SKM-1 (cell line): Measurements from ENCODE around the gene LYSMD4.
"Not testable (repeated sequence)": the region's sequence is repeated elsewhere in the genome, so short reads cannot be mapped to it uniquely, and the experiment has no call there.

ENCODE experiments used
- DNase-seq: peaks from one replicate; lab custom pipeline; 2025; ENCODE audit not compliant: unreplicated experiment; lab: John Stamatoyannopoulos, UW

LYSMD4 gene

DNA sequence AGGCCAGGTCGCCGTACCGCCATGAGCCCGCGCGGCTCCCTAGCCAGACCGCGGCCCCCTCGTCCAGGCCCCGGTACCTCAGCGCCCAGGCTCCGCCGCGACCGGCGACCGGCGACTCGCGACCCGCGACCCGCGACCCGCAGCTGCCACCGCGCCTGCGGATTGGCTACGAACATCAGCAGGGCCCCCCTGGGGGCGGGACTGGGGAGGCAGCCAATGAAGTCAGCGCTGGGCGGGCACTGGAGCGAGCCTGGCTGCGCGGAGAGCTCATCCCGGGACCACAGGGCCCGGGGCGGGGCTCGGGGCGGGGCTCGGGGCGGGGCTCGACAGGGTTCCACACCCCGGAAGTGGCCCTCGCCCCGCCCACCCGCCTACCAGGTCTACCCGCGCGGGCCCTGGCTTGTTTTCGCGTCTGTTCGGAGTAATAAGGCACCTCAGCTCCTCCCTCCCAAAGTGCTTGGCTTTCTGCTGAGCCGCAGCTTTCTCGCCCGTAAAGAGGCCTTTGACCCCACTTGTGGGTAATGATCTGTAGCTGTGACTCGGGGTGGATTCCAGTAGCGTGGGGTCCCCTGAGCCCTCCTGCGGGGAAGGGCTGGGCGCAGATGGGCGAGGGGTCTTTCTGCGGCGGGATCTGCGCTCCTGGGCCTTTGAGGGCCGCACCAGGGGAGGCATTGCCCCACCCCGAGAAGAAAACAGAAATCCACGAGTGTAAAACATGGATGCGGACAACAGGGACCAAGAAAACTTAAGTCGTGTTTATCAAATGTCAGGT is at the start of gene LYSMD4:
Gene LYSMD4 (minus strand): TSS at position 170 of the 772 bp plus-strand sequence. CDS start 1,438 bp downstream, outside the sequence.
- peak; percentile 95 for DNase-seq

DNA sequence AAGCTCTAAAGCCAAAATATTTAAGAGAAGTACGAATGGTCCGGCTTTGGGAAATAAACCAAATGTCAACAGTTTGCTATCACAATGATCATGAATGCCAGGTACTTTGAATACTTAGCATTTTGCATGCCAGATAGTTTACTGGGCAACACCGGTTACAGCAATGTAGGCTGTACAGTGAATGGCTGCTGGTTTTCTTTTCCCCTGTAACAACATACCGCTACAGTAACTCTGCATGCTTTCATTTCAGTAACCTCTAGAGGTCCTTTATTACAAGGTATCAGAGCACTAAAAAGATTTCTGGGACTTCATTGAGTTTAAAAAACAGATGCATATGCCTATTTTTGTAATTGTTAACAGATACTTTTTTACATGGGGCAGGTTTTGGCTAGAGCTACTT is 48.8 kb upstream of the LYSMD4 start:
- DNase-seq, result not testable (repeated sequence)

DNA sequence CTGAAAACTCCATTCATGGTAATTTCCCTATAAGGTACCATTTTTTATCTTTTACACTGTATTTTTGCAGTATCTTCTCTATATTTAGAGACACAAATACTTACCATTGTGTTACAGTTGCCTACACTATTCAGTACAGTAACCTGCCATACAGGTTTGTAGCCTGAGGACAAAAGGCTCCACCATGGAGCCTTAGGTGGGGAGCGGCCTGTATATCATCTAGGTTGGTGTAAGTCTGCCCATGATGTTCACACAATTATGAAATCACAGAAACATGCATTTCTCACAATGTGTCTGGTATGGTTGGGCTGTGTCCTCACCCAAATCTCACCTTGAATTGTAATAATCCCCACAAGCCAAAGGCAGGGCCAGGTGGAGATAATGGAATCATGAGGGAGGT is 43.9 kb upstream of the LYSMD4 start:
- no peak for DNase-seq

DNA sequence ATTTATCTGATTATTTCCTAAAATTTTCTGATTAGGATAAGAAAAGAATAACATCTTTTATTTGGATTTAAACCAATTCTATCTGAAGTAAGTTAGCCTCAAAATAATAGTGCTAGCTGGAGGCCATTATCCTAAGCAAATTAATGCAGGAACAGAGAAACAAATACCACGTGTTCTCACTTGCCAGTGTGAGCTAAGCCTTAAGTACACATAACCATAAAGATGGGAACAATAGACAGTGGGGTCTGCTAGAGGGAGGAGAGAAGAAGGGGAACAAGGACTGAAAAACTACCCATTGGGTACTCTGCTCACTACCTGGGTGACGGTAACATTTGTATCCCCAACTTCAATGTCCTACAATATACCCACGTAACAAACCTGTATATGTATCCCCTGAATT is 31.3 kb upstream of the LYSMD4 start:
- no peak for DNase-seq

DNA sequence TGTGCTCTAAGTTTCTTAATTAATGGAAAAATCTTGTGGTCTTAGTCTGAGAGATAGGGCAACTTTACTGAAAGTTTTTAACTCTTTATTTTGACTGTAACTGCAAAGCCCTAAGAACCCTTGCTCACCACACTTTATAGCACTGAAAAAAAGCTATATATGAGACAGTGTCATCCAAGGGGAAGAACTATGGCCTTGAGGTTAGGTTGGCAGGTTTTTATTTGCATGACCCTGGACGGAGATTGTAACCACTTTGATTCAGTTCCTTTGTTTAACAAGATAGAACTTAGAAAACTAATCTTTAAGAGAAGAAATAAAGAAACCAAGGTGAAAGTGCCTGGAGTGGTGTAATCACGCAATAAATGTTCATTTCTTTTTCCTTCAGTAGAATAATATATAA is 30.6 kb upstream of the LYSMD4 start:
- no peak for DNase-seq

DNA sequence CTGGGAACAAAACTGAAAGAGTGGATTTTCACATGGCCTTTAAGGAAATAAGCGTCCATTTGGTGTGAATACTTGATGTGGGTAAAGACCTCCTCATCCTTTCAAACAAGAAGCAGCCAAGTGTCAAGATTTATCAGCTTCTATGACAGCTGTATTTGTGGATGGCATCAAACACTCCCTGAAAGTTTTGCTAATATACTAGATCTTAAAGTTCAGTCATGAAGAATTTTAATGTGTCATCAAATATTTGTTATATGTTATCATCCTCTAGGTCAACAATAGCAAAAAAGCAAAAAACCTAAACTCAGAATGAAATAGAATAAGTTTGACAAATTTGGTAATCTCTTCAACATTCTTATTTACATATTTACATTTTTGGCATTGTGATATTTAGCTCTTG is 29.1 kb upstream of the LYSMD4 start:
- no peak for DNase-seq

DNA sequence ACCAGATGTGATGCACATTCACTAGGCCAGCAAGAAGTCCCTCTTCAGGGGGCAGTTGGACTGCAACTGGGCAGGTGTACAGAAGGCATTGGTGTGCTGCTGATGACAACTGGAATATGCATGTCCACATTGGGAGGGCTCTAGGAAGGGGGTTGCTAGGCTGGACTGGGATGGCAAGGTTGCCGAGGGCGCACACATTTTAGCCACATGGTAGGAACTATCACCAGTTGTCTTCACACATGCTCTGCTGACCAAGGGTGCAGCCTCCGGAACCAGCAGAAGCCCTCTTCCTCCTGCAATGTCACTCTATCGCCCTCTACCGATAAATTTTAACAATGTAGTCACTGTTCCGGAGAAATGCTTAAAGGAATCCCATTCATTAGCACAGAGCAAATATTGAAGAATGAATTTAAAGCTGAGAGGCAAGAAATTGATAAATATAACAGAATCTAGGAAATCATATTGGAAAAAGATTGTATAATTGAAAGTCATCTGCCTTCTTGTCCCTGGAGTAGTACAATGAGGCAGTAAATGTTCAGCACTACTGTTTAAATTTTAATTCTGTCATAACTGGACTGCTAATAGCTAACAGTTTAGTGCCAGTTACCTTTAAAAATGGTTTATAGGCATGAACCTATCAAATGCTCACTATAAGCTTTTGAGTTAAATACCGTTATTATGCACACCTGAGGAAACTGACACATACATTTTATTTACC is 22.6 kb upstream of the LYSMD4 start:
- DNase-seq, result peak; percentile 69

DNA sequence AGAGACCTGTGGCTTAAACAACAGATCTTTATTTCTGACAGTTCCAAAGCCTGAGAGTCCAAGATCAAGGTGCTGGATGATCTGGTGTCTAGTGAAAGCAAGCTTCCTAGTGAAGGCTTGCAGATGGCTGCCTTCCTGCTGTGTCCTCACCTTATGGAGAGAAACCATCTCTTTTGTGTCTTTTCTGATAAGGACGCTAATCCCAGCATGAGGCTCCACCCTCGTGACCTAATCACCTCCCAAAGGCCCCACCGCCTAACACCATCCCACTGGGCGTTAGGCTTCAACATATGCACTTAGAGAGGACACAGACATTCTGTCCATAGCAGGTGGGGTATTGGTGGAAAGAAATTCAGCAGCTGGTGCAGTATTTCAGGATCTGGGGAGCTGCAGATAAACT is 19.8 kb upstream of the LYSMD4 start:
- DNase-seq, result no peak

DNA sequence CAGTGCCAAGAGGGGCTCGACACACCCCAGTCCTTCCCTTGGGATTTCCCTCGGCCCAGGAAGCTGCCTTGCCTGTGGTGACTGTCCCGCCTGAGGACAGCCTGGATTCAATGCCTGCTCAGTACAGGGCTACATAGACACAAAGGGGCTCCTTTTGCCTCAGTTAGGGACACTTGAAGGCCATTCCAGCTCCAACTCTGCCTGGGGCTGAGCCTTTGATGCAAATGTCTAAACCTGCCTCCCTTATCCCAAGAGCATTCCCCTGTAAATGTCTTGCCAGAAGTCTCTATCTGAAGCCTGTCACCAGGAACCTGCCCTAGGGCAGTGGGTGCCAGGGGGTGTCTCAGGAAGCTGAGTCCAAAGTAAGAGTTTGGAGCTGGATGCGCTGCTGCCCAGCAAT is 19.3 kb upstream of the LYSMD4 start:
- DNase-seq, result no peak

DNA sequence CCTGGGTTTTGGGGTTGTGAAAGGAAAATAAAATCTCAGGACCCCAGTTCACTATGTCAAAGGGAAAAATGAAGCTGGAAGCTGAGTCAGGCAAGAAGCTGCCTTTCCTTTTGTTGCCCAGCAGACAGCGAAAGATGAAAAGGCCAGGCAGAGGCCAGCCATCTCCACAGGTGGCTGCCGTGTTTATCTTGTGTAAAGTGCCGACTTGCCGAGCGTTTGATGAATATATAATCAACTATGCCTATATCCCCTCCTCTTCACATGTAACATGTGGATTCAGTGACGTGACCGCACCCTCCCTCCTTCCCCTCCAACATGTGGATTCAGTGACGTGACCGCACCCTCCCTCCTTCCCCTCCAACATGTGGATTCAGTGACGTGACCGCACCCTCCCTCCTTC is 17.1 kb upstream of the LYSMD4 start:
- DNase-seq, result not testable (repeated sequence)

DNA sequence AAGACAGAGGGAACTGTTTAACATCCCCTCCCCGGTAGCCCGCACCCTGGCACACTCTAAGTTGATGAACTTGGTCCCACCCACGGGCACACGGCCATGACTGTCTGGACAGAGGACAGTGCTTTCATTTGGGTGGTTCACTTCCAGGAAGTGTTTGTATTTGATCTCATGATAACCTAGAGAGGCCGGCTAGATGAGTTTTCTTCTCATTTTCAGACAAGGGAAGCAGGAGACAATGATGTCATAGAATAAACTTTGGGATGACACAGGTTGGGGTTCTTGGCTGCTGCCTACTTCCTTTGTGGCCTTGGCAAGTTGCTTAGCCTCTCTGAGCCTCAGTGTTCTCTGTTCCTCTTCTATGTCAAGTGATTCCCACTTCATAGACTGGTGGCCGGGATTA is 16.1 kb upstream of the LYSMD4 start:
- no peak for DNase-seq

DNA sequence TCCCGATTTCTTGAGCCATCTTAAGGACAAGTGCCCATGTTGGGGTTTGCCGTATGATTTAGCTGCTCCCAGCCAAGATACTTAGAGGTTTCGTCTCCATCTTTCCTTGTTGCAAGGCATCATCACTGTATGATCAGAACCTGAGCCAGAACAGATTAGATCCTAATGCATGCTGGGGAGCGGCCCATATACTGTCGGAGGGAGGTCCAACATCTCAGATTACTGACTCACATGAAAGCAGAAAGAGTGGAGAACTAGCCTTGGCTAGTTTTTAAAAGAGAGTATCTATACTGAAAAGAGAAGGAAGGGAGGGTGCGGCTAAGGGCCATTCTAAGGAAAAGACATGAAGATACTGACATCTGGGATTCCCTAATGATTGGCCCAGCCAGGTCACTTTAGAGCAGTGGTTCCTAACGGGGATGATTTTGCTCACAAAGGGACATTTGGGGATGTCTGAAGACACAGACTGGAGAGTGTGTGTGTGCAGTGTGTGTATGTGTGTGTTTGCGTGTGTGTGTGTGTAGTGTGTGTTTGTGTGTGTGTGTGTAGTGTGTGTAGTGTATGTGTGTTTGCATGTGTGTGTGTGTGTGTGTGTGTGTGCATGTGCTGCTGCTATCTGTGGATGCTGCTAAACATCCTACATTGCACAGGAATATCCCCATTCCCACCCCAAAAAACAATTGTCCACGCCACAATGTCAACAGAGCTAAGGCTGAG is 12.3 kb upstream of the LYSMD4 start:
- no peak for DNase-seq

DNA sequence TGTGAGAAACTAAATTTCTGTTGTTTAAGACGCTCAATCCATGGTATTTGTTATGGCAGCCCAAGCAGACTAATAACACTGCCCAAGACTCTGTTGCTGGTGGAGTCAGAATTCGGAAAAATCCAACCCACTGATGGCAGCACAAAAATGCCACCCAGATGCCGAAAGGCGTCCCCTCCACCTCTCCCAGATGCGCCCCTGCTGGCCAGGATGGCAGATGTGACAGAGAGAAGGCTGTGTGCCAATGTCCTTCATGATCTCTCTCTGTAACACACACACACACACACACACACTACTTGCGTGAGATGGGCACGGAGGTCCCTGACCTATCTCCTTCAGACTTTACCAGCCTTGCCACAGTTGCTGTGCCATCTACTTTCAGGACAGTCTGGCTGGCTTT is 10.9 kb upstream of the LYSMD4 start:
- no peak for DNase-seq

DNA sequence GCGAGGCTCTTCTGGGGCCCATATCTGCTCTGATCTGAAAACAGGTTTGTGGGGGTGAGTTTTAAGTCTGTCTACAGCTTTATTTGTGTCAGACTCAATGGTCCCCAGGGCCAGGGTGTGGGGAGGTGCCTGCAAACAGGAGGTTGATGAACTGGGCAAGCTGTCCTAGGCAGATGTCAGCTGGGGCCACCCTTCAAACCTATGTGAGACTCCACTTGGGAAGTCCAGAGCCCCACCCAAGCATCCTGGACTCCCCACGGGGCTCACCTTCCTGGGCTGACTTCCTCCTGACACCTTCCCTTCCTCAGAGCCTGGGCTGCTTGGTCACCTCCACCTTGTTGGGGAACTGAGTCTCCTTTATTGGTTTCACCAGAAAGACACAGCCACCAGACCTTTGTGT is 8.6 kb upstream of the LYSMD4 start:
- DNase-seq, result no peak

DNA sequence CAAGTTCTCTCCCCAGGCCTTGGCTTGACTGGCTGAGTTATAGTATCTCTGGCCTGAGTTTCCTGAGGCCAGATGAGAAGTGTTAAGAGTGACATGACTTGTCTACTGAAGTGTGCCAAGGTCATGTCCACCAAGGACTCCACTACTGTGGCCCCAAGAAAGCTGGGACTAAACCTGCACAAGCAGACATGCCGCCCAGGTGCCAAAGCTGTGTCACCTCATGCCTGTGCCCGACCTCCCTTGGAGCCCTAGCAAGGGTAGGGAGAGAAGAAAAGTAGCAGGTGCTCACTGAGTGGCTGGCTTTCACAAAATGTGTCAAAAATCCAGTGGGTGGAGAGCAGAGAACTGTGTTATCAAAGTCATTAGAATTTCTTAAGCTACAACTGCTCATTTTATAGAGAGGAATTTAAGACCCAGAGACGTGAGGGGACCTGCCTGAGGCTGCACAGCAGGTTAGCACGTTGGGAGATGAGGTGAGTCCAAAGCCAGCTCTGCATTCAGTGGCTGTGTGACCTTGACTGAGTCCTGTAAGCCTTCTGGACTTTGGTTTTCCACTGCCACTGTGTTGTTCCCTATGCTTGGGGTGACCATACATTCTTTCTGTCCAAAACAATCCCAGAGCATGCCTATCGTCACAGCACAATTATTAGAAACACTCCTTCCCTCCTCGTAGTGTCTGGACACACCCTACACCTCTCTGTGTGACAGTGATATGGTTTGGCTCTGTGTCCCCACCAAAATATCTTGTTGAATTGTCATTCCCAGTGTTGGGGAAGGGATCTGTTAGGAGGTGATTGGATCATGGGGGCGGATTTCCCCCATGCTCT is 5.0 kb upstream of the LYSMD4 start:
- no peak for DNase-seq

DNA sequence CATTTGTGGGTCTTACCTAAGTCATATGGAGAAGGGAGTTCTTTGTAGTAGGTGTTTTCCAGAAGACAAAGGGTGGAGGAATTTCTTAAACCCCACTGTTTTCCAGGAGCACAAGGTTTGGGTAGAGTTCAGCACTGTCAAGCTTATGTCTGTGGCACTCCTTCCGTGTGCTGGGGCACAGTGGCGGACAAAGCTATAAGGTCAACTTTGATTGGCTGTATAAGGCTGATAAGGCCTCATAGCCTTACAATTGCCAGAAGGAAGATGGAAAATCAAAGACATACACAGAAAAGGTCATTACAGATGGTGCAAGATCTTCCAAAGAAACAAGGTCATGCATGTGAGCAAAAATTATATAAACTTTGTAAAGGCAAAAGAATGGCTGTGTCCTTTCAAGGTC is 3.5 kb upstream of the LYSMD4 start:
- no peak for DNase-seq

DNA sequence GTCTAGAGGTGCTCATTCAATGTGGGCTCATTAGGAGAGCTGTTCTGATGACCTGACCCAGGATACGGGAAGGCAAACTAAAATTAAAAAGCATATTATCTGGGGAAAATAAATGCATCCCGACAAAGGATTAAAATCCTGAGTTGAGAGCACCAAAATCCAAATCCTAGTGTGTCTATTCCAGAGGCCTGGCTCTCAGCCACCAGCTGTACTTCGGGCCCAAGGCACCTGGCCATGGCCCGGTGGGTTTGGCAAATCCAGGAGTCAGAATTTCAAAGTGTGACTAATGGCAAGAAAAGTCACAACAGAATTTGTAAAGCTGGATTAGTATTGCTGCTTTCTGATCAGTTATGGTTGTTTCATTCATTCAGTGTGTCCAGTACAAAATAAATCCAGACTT is 2.6 kb upstream of the LYSMD4 start:
- DNase-seq, result no peak

DNA sequence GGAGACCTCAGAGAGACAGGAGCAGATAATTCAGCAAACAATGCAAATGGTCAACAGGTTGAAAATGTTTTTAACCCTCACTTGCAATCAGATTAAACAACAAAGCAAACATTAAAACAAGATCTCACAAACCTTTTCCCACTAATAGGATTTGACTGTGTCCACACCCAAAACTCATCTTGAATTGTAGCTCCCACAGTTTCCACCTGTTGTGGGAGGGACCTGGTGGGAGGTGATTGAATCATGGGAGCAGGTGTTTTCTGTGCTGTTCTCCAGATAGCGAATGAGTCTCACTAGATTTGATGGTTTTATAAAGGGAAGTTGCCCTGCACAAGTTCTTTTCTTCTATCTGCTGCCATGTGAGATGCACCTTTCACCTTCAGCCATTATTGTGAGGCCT is 1.3 kb upstream of the LYSMD4 start:
- no peak for DNase-seq

DNA sequence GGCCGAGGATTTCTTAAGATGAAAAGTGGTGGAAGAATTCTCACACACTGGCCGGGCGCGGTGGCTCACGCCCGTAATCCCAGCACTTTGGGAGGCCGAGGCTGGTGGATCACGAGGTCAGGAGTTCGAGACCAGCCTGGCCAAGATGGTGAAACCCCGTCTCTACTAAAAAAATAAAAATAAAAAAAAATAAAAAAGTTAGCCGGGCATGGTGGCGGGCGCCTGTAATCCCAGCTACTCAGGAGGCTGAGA is 729 bp upstream of the LYSMD4 start:
- DNase-seq, result not testable (repeated sequence)

DNA sequence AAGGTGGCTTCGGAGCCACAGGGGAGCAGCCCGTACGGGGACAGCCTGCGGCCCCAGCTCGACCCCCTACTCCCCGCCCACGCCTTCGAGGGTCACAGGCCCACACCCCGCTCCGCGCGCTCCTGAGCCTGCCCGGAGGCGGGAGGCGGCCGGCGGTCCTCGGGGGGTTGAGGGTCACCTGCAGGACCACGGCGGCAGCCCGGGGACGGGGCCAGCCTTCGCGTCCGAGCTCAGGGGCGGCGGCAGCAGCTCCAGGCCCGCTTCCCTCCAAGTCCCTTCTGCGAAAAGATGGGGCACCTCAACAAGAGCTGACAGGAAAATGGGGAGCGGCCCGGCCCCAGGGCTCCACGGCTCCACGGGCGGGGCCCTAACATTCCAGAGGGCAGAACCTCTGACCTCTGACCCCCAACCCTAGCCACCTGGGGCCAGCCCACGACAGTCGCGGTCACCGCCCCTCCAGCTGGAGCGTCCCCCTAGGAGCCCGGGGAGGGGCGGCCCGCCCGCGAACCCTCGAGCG is 428 bp downstream of the LYSMD4 start:
- no peak for DNase-seq

DNA sequence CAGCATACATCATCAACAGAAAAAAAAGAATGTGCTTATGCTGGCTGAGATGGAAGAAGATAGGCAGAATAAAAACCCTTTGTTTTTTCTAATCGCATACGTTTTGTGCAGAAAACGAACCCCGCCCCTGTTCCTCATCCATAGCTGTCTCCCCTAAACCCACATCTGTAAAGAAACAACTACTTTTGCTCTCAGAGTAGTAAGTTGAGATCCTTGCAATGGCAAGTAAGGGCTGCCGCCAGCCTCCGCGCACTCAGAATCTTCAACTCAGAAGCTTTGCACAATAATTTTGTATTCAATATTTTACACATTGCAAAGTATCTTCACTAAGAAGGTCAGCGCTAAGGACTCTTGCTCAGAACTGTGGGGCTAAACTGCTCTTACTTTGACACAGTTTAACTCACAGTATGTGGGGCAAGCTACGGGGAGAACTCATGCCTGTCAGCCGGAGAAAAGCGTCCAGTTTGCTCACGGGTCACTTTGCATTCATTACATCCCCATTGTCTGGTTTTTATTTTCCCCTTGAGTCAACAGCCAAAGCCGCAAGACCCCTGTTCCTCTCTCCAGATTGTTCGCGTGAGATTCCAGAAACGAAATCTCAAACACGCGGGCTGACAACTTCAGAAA is 1.0 kb downstream of the LYSMD4 start:
- no peak for DNase-seq
